GM12891 (cell line): Measurements from ENCODE around the gene CDH10. TPM values are rescaled to one million over a fixed set of nuclear protein-coding genes. Genes with fewer than 3 reads are reported as not detected.

Source experiments
- DNase-seq: peaks from one replicate; pipeline ENCODE4 v3.0.0; 2011; ENCODE audit warnings: low spot score; ENCODE audit not compliant: insufficient read length
- FAIRE-seq: peaks from 2 replicates; lab custom pipeline; 2011; peaks lifted over from hg19 to GRCh38; lab: Jason Lieb, UNC
- PAX5 ChIP-seq: IDR thresholded peaks from 2 replicates; pipeline ENCODE4 v1.6.1; 2011; ENCODE audit warnings: low read length, moderate library complexity, mild to moderate bottlenecking; ENCODE audit not compliant: insufficient read depth, severe bottlenecking
- POLR2A ChIP-seq: IDR thresholded peaks from 2 replicates; pipeline ENCODE4 v1.6.1; 2011; ENCODE audit warnings: low read depth, low read length, control low read depth
- POLR2AphosphoS5 ChIP-seq: IDR thresholded peaks from 2 replicates; pipeline ENCODE4 v1.6.1; 2011; ENCODE audit warnings: low read depth, low read length, control low read depth
- POU2F2 ChIP-seq: IDR thresholded peaks from 2 replicates; pipeline ENCODE4 v1.6.1; 2011; ENCODE audit warnings: low read depth, mild to moderate bottlenecking, control low read depth, low read length, moderate library complexity
- SPI1 ChIP-seq: IDR thresholded peaks from 2 replicates; pipeline ENCODE4 v1.6.1; 2011; ENCODE audit warnings: low read depth, low read length, control low read depth
- TAF1 ChIP-seq: IDR thresholded peaks from 2 replicates; pipeline ENCODE4 v1.6.1; 2011; ENCODE audit warnings: low read depth, low read length, control low read depth
- polyA plus RNA-seq: library from polyadenylated mRNA; unstranded; fragments of >200 nt; gene quantifications from one replicate; pipeline ENCODE4 v1.2.1, GENCODE V29; 2012; ENCODE audit warnings: low read depth, missing spikeins, inconsistent platforms; ENCODE audit not compliant: missing spikeins

CDH10 gene
- polyA plus RNA-seq = not detected

DNA sequence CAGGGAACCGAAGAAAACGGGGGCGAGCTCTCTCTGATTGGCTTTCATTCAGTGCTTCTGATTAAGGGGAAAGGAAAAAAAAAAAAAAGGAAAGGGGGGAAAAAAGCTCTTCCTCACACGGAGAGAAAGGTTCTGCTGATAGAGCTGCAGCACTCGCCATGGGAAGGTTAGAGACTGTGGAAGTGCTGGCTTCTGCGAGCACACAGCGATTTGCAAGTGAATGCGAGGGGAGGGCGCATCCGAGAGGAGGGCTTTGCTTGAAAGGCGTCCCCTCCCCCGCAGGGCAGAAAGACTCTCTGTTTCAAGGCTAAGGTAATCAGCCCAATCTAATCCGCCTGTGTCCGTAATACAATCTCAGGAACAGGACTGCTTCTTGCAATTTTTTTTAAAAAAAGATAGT, at the start of gene CDH10:
TSS of gene CDH10 (minus strand) at position 218 of the 400 bp plus-strand sequence. CDS start 51,488 bp downstream, outside the sequence.
- no peak for DNase-seq
- FAIRE-seq = no peak
- TF ChIP-seq TAF1 (no peak), POLR2A (no peak), POLR2AphosphoS5 (no peak), POU2F2 (no peak), SPI1 (no peak), PAX5 (no peak)

DNA sequence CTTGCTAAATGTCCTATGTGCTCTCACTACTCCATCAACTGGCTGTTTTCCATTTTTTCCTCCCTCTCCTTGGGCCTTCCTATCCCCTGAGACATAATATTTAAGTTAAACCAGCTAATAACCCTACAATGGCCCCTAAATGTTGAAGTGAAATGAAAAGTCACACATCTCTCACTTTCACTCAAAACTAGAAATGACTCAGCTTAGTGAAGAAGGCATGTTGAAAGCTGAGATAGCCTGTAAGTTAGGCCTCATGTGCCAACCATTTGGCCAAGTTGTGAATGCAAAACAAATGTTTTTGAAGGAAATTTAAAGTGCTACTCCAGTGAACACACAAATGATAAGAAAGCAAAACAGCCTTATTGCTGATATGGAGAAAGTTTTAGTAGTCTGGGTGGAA, 48.8 kb upstream of the CDH10 start:
- DNase-seq (no peak), FAIRE-seq (no peak)
- no peak for TF ChIP-seq SPI1
- no peak for TF ChIP-seq POU2F2
- TF ChIP-seq POLR2AphosphoS5 = no peak
- no peak for TF ChIP-seq PAX5
- TF ChIP-seq TAF1 = no peak
- no peak for TF ChIP-seq POLR2A

DNA sequence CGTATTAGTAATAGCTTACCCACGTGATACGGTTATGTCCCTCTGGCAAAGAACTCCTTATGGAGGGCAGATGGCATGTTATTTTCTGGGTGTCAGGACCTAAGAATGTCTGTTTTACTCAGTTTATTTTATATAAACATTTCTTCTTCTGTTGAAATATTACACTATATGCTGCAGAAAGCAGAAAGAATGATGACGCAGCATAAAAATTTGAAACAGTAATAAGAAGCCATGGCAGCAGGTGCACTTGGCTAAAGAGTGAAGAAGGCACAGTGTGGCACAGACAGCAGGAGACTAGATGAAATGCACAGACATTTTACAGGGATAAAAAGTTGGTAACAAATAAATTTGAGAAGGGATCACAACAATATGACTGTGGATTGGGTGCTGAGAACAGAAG, 46.3 kb upstream of the CDH10 start:
- no peak for FAIRE-seq
- TF ChIP-seq POLR2A (no peak), POU2F2 (no peak), PAX5 (no peak), SPI1 (no peak), TAF1 (no peak), POLR2AphosphoS5 (no peak)
- no peak for DNase-seq

DNA sequence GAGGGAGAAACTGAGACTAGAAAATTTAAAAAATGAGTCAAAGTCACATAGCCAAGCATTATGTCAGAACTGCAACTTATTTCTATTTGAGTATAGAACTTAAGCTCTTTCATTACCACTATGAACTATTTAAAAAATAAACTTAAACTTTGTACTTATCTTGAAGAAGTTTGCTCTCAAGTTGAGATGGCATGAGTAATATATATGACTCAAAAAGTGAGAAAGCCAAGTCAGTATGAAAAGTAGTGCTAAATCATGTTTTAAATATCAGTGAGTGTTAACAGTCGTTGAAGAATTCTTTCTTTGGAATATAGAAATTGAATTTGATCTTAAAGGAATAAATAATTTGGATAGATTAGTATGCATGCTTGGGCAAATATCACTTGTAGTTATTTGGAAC, 36.3 kb upstream of the CDH10 start:
- DNase-seq (no peak), FAIRE-seq (no peak)
- no peak for TF ChIP-seq SPI1
- TF ChIP-seq TAF1 = no peak
- TF ChIP-seq POU2F2 = no peak
- TF ChIP-seq POLR2A = no peak
- TF ChIP-seq PAX5 = no peak
- no peak for TF ChIP-seq POLR2AphosphoS5

DNA sequence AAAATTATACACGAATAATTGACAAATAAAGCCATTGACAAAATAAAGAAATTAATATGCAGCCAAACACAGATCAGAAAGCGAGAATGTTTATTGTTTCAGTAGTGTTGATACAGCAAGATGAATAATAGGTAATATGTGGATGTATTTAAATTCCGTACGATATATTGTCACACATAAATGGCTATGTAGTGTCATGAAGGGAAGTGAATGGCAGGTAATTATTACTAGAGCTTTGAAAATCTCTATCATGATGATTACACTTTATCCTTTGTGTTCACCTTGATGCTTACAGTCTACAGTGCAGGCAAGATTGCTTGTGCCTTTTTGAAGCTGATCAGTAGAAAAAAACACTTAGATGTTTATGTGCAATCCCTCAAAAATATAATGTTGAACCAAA, 23.3 kb upstream of the CDH10 start:
- DNase-seq = no peak
- FAIRE-seq = no peak
- TF ChIP-seq SPI1 = no peak
- TF ChIP-seq TAF1 = no peak
- TF ChIP-seq PAX5 = no peak
- TF ChIP-seq POLR2AphosphoS5 = no peak
- TF ChIP-seq POLR2A = no peak
- TF ChIP-seq POU2F2 = no peak

DNA sequence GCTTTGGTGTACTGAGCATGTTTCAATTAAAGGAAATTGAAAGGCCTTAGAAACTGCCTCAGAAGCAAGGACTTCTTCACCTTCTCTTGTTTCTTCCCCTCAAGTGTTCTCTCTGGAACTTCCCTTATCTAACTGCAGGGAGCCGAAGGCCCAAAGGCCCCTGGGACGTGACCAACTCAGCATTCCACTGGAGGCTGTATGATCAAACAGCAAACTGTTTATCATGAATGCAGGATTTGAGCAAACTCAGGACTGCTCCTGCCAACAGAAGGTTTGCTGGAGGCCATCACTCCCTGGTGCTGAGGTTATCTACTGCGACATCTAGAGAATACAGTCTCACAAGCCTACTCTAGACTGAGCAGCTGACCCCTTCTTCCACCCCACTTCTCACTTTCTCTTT, 4.8 kb upstream of the CDH10 start:
- TF ChIP-seq POLR2A (no peak), POU2F2 (no peak), TAF1 (no peak), POLR2AphosphoS5 (no peak), PAX5 (no peak), SPI1 (no peak)
- FAIRE-seq = no peak
- no peak for DNase-seq

DNA sequence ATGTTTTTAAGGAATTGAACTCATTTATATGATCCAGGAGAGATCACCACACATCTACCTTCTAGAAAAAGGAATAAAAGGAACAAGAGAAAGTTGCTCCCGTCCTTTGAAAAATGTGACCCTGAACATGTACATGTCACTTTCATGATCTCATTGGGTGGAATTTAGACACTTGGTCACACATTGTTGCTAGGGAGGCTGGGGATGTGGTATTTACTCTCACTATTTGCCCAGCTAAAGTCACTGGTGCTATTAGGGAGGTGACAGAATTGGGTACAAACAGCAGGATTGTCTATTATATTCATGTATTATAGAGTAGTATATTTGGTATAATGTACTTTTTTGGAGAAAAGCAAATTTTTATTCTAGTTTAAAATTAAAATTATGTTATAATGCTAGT, 2.1 kb upstream of the CDH10 start:
- no peak for TF ChIP-seq SPI1
- TF ChIP-seq POLR2AphosphoS5 = no peak
- no peak for TF ChIP-seq POU2F2
- TF ChIP-seq POLR2A = no peak
- no peak for TF ChIP-seq TAF1
- TF ChIP-seq PAX5 = no peak
- no peak for FAIRE-seq

DNA sequence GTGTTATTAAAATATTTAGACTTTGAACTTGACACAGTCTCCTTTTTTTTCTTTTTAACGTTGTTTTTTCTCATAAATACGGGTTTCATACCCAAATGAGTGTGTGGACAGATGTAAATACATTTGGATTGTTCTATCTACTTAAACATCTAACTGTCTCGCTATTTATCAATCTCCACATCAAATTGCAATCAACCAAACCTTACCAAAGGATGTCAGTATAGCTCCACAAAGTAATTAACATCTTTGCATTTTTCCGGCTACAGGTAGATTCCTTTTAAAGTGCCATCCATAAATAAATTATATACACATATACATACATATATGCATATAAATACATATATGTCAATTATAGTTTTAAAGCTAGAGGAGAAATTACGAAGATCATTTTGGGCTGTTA, 705 bp upstream of the CDH10 start:
- no peak for TF ChIP-seq POLR2A
- TF ChIP-seq PAX5 = no peak
- no peak for TF ChIP-seq POLR2AphosphoS5
- no peak for TF ChIP-seq TAF1
- TF ChIP-seq SPI1 = no peak
- TF ChIP-seq POU2F2 = no peak
- no peak for DNase-seq
- no peak for FAIRE-seq

More for the DNA sequence above, 2.1 kb upstream of the CDH10 start:
- no peak for DNase-seq

DNA sequence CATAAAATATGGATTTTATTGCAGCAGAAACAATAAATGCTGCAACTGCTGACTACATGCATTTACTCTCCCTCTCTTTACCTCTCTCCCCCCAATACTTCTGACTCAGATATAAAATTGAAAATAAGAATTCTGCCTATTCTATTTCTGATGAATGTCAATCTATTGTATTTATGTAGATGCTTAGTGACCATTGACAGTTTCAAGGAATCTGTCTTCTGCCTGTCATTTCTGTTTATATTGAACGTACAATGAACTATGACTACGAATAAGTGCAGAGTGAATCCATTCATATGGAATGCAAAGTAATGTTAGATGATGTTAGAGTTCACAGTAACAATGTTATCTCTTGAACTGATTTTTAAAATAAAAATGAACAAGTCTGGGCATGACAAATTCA, 898 bp downstream of the CDH10 start:
- TF ChIP-seq TAF1 (no peak), POLR2AphosphoS5 (no peak), SPI1 (no peak), POU2F2 (no peak)
- FAIRE-seq (no peak), DNase-seq (no peak)

DNA sequence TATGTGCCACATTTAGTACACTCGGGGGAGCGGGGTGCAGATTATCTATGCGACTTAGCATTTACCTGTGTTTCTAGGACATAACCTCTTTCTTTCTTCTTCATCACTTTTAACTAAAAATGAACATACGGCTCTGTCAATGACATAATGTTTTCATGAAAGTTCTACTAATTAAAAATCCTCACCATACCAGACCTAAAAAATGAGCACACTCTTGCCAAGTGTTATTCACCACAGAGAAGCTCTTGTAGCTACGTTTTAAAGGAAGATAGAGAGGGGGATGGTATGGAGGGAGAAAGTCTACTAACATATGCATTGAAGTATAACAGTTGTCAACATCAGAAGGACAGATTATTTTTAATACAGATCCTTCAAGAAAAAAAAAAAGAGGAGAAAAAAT, 1.6 kb downstream of the CDH10 start:
- FAIRE-seq = no peak
- no peak for DNase-seq
- no peak for TF ChIP-seq PAX5
- TF ChIP-seq POLR2A = no peak
- TF ChIP-seq POLR2AphosphoS5 = no peak
- TF ChIP-seq TAF1 = no peak
- TF ChIP-seq SPI1 = no peak
- TF ChIP-seq POU2F2 = no peak

DNA sequence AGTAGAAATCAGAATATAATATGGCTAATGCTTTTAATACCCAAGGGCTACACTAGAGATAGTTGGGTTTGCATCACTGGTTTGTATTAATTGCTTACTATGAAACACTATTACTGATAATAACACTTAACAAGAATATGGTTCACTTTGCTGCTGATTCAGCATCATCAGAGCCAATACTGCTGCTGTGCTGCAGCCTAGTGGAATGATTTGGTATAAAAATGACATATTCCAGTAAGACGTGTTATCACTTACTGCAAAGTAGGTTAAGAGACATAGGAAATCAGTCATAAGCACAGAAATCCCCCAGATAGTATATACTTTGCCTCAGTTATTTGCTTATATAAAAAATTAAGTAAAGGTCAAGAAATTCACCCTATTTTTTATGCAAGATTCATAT, 2.8 kb downstream of the CDH10 start:
- no peak for TF ChIP-seq POLR2AphosphoS5
- TF ChIP-seq PAX5 = no peak
- no peak for TF ChIP-seq POU2F2
- TF ChIP-seq TAF1 = no peak
- no peak for TF ChIP-seq SPI1
- TF ChIP-seq POLR2A = no peak
- no peak for DNase-seq
- no peak for FAIRE-seq
